ENCODE measurements around the gene VCX. TPM values are rescaled to one million over a fixed set of nuclear protein-coding genes. Genes with fewer than 3 reads are reported as not detected.
"Not testable (repeated sequence)": the region's sequence is repeated elsewhere in the genome, so short reads cannot be mapped to it uniquely, and the experiment has no call there.

Gene VCX
- polyA plus RNA-seq (ENCODE audit: insufficient read length): not detected

GRCh38 chrX:7842871-7843270, at the start of gene VCX:
Gene VCX (plus strand): TSS chrX:7843171. CDS start chrX:7843204, 33 bp downstream.
- DNase-seq: not testable (repeated sequence)

DNA sequence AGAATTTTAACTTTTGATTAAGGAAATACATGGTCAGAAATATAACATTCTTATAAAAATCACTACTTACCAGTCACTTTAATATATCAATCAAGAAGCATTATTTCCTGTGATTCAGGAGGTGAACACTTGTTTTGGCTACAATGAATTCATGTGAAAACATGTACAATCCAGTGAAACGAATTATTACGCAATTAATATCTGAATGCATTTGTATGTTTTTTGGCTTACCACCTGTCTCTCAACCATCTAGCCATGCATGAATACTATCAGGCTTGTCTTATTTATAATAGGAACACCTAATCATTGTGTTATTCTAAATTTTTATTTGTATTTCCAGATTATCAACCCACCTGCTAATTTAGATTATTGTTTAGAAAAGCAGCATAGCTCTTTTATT, 44.6 kb upstream of the VCX start:
- no peak for DNase-seq

DNA sequence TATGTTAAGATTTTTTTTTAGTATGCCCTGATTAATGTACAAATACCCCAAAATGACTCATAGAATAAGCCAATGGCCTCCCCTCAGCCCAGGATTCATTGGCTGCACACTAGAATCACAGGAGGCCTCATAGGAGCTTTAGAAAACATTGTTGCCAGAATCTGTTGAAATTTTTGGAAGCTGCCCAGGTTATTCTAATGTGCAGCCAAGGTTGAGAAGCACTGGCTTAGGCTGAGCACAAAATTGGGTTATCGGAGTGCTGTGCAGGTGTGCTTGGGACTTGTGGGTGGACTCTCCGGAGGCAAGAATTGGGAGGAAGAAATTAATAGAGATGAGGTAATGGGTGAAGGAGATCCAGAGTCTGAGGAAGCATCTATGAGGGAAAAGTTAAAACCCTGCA, 41.3 kb upstream of the VCX start:
- DNase-seq: peak; percentile 4

GRCh38 chrX:7815166-7815805, 27.7 kb upstream of the VCX start:
- no peak for DNase-seq

- DNase-seq: no peak
Observed at GRCh38 chrX:7828594-7828993, 14.4 kb upstream of the VCX start.

DNA sequence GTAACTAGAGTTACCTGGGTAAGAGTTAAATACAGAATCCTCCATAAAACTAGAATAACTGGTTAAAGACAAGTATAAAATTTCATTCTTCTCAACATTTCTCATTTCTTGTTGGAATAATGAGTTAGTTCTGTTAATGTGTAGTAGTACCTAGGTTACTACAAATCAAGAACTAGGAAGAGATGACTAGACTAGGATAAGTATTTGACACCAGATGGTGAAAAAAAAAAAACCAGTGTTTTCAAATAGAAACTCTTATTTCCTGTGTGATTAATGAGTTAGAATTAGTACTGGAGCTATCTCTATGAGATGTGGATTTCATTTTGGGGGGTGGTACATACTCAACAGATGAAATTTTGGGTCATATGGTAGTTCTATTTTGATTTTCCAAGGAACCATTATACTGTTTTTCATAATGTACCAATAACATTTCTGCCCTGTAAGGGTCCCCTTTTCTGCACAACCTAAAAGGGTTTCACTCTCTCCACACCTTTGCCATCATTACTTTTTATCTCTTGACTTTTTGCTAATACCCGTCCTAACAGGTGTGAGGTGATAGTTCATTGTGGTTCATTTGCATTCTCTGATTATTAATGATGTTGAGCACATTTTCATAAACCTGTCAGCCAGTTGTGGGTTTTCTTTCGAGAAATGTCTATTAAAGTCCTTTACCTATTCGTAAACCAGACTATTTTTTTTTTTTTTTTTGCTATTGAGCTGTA, 1.7 kb upstream of the VCX start:
- DNase-seq: no peak

GRCh38 chrX:7852166-7852565, 9.2 kb downstream of the VCX start:
- DNase-seq: no peak

DNA sequence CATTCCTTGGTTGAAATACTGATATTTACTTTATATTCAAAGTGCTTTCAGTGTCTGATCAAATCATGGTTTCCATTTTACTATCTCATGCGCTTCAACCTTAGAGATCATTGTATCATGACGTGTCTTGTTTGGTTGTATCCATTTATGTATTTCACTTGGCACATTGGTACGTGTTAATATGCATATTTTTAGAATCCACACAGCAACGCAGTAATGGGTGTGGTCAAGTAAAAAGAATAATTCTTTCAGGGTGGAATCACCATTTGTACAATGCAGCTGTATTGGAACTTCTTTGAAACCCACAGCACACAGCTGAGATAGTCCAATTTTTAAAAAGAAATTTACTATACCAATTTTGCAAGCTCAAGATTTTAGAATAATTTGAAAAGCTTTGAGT, 29.1 kb downstream of the VCX start:
- DNase-seq: no peak

DNA sequence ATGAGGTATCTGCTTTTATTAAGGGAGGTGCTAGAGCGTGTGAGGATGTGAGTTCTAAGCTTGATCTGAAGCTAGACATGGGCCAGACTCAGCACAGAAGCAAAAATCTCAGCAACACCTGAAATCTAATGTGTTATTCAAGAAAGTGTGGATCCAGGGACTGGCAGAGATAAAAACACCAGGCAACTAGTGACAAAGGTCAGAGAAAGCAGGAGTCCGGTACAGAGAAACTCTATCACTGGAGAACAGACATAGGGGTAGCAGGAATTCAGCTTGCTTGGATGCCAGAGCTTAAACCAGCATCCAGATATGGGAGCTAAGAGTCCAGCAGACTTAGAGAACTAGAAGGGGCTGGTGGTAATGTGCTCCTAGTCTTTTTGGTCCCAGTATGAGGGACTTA, 34.0 kb downstream of the VCX start:
- no peak for DNase-seq

- no peak for DNase-seq
Observed at GRCh38 chrX:7889135-7889534, 46.2 kb downstream of the VCX start.

DNA sequence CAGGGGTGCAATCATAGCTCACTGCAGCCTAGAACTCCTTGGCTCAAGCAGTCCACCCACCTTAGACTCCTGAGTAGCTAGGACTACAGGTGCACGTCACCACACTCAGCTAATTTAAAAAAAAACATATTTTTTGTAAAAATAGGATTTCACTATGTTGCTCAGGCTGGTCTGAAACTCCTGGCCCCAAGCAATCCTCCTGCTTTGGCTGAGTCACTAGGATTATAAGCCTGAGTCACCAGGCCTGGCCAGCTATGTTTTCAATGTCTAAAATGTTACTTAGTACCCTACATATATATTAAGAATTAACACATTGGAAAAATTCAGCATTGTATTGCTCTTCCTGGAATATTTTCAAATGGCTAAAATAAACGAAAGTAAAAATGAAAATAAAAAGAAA, 46.7 kb downstream of the VCX start:
- no peak for DNase-seq

- DNase-seq: no peak
Observed at GRCh38 chrX:7891928-7892327, 49.0 kb downstream of the VCX start.

Other genes starting within 250 kb of the VCX start
- 17.3 TPM for gene PNPLA4, start 84.2 kb downstream of the VCX start, polyA plus RNA-seq (ENCODE audit: insufficient read length)